Upper lobe of left lung (tissue), 4 donors: ENCODE measurements around the gene CCL1.

Experiments used
- POLR2A ChIP-seq, 4 donors: fragments of 450-650 bp; IDR thresholded peaks; one replicate each; pipeline ENCODE4 v1.5.1; 2016 to 2017; ENCODE audit warnings: antibody characterized with exemption in 4 of 4, mild to moderate bottlenecking in 2 of 4
- POLR2AphosphoS5 ChIP-seq, 2 donors: sonication (generic); formaldehyde crosslinking; IDR thresholded peaks; one replicate each; pipeline ENCODE4 v1.5.1; 2017; ENCODE audit warnings: antibody characterized with exemption in 2 of 2
- TF ChIP-seq, protein P1 (sequence below), 6 experiments: fragments of 450-650 bp in 4 of 6; fragments of 200-600 bp in 2 of 6; sonication (generic) in 2 of 6; IDR thresholded peaks; one replicate each; pipeline ENCODE4 v1.5.1; 2016 to 2019; ENCODE audit warnings: antibody characterized with exemption in 6 of 6

- TF ChIP-seq, protein P1, sequence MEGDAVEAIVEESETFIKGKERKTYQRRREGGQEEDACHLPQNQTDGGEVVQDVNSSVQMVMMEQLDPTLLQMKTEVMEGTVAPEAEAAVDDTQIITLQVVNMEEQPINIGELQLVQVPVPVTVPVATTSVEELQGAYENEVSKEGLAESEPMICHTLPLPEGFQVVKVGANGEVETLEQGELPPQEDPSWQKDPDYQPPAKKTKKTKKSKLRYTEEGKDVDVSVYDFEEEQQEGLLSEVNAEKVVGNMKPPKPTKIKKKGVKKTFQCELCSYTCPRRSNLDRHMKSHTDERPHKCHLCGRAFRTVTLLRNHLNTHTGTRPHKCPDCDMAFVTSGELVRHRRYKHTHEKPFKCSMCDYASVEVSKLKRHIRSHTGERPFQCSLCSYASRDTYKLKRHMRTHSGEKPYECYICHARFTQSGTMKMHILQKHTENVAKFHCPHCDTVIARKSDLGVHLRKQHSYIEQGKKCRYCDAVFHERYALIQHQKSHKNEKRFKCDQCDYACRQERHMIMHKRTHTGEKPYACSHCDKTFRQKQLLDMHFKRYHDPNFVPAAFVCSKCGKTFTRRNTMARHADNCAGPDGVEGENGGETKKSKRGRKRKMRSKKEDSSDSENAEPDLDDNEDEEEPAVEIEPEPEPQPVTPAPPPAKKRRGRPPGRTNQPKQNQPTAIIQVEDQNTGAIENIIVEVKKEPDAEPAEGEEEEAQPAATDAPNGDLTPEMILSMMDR (IDR thresholded peaks at IDR 0.05) = no peak
- TF ChIP-seq POLR2AphosphoS5 (IDR thresholded peaks at IDR 0.05) = no peak
- TF ChIP-seq POLR2A (IDR thresholded peaks at IDR 0.05) = no peak
Observed at GRCh38 chr17:34369571-34369970, 6.5 kb upstream of the CCL1 start.
